Retina (tissue), 1 donor: Measurements from ENCODE around the gene VKORC1L1.
A peak's percentile ranks its signal among the peaks of the same experiment; 100 is the strongest.
"Not testable (repeated sequence)": the region's sequence is repeated elsewhere in the genome, so short reads cannot be mapped to it uniquely, and the experiment has no call there.

Source experiments
- DNase-seq: peaks from one replicate; pipeline ENCODE4 v3.0.0-alpha.2; 2016

VKORC1L1 gene

GRCh38 chr7:65872776-65873581 lies at the start of gene VKORC1L1:
TSS of gene VKORC1L1 (plus strand) at chr7:65873074. CDS start at chr7:65873372, 298 bp downstream.
- DNase-seq, result peak; percentile 70

GRCh38 chr7:65827366-65827765 lies 45.5 kb upstream of the VKORC1L1 start:
- DNase-seq, result no peak

GRCh38 chr7:65832281-65832680 lies 40.6 kb upstream of the VKORC1L1 start:
- DNase-seq, result no peak

DNA sequence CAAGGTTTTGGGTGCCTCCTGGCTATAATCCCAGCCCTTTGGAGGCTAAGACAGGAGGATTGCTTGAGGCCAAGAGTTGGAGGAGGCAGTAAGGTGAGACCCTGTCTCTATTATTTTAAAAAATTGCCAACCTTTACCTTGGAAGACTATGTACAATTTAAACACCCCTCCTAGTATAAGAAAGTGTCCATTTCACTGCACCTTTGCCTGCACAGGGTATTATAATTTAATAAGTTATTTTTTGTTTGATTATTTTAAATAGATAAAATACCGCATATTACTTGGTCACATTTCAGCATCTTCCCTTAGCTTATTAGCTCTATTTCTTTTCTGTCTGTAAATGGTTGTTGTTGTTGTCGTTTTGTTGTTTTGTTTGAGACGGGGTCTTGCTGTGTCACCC lies 36.2 kb upstream of the VKORC1L1 start:
- not testable (repeated sequence) for DNase-seq

DNA sequence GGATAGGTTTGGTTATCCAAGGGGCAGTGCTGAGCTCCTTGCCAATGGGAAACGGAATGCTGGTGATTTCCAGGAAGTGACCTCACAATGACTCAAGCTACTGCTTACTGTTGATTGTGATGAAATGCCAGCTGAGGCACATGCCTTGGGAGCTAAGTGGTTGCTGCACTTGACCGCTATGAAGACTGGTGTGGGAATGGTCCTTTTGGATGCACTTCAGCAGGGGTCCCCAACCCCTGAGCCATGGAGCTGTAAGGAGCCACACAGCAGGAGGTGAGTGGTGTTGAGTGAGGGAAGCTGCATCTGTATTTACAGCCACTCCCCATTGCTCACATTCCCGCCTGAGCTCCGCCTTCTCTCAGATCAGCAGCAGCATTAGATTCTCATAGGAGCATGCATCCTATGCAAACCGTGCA lies 35.3 kb upstream of the VKORC1L1 start:
- not testable (repeated sequence) for DNase-seq

DNA sequence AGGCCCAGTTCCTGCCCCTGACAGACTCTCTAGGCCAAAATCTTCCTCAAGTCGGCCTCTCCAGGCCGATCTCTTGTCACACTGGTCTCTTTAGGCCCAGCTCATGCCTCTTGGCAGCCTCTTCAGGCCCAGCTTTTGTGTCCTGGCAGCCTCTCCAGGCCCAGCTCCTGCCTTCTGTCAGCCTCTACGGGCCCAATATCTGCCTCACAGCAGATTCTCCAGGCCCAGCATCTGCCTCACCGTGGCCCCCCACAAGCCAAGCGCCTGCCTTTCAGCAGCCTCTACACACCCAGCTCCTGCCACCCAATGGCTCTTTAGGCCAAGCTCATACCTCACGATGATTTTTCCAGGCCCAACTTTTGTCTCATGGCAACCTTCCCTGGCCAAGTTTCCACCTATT lies 33.0 kb upstream of the VKORC1L1 start:
- no peak for DNase-seq

GRCh38 chr7:65840446-65840845 lies 32.4 kb upstream of the VKORC1L1 start:
- no peak for DNase-seq

GRCh38 chr7:65843616-65844015 lies 29.3 kb upstream of the VKORC1L1 start:
- not testable (repeated sequence) for DNase-seq

DNA sequence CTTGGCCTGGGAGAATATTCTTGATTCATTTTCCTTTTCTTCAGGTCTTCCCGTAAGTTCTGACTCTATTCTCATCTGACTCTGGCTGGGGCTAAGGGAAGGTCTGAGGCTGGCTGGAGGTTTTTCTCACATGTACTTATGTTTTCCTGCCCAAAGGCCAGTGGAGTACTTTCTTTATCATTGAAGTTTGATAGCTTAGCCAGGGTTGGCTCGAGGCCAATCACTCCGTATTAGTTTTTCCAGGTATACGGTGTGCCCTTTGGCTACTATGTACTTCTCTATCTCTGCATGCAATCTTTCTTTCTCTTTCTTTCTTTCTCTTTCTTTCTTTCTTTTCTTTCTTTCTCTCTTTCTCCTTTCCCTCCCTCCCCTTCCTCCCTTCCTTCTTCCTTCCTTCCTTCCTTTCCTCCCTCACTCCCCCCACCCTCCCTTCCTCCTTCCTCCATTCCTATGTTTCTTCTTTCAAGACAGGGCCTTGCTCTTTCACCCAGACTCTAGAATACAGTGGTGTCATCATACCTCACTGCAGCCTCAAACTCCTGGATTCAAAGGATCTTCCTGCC lies 26.8 kb upstream of the VKORC1L1 start:
- no peak for DNase-seq

DNA sequence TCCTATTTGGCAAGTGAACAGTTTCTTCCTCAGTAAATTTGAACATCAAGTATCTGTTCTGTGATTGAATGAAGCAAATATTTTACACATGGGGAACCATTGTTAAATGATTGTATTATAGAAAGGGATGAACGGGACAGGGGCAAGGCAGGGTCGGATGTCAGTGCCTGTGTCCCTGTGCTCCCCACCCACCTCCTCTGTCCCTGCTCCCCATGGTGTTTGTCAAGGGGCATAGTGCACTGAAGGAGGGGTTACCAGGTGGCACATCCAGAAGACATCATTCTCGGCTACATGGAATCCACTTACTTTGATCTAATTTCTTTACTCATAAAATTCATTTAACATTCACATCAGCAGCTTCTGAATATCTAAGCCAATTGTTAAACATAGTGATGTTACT lies 19.4 kb upstream of the VKORC1L1 start:
- DNase-seq, result not testable (repeated sequence)

- not testable (repeated sequence) for DNase-seq
Observed at GRCh38 chr7:65853892-65854291, 19.0 kb upstream of the VKORC1L1 start.

GRCh38 chr7:65857321-65857894 lies 15.5 kb upstream of the VKORC1L1 start:
- DNase-seq, result not testable (repeated sequence)

- DNase-seq, result not testable (repeated sequence)
Observed at GRCh38 chr7:65858660-65859059, 14.2 kb upstream of the VKORC1L1 start.

DNA sequence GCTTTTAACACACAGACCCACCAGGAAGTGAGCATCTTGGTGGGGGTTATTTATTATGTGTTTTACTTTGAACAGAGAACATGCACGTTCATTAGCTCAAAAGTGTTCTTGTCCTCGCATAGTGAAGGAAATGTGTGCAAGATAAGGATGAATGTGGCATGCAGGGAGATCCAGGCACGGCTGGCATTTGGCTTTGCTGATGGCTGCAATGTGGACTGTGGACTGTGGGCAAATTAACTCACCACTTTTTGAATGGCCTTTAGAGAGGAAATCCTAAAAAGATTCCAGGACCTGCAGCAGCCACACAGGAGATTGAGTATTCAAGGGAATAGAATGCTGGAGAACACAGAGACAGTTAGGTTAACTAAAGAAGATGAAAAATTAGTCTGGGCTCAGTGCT lies 6.6 kb upstream of the VKORC1L1 start:
- DNase-seq, result not testable (repeated sequence)

GRCh38 chr7:65867681-65868080 lies 5.2 kb upstream of the VKORC1L1 start:
- DNase-seq, result not testable (repeated sequence)

GRCh38 chr7:65869312-65869711 lies 3.6 kb upstream of the VKORC1L1 start:
- not testable (repeated sequence) for DNase-seq

DNA sequence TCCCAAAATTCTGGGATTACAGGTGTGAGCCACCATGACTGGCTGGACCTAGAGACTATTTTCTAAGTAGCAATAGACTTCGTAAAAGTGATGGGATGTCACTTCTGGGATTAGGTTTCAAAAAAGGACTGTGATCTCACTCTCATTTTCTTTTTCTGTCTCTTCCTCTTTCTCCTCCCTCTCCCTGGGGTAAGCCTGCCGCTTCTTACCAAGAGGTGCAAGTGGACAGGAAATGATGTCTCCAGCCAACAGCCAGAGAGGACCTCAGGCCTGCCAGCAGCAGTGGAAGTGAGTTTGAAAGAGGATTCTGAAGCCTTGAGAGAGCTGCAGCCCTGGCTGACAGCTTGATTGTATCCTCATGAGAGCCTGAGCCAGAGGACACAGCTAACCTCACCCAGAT lies 1.4 kb upstream of the VKORC1L1 start:
- not testable (repeated sequence) for DNase-seq

- DNase-seq, result peak; percentile 36
Observed at GRCh38 chr7:65873582-65874193, 814 bp downstream of the VKORC1L1 start.

GRCh38 chr7:65875715-65876114 lies 2.8 kb downstream of the VKORC1L1 start:
- DNase-seq, result not testable (repeated sequence)

- not testable (repeated sequence) for DNase-seq
Observed at GRCh38 chr7:65879292-65880153, 6.6 kb downstream of the VKORC1L1 start.

GRCh38 chr7:65880242-65880641 lies 7.4 kb downstream of the VKORC1L1 start:
- DNase-seq, result not testable (repeated sequence)

- not testable (repeated sequence) for DNase-seq
Observed at GRCh38 chr7:65884983-65885382, 12.1 kb downstream of the VKORC1L1 start.
